ENCODE measurements around the gene ALG9.

ALG9 gene

DNA sequence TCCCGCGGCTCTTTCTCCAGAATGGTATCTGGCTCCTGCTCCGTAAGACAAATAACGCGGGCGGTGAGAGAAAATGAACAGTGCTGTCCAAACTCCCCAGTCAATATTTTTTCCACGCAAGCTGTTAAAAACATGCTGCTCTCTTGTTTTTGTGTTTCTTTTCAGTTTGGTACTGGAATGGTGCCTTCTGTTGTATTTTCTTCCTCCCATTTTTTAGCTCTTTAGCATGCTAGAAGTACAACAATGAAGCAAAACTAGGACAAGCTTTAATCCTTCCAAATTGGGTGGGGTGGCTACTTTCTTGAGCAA lies 104.6 kb downstream of the ALG9 start:
- Histone ChIP-seq H2AFZ (peak overlapping the region; percentile 85), H3K36me3 (ENCODE audit: control insufficient read depth, insufficient read depth, low read length) (no peaks in the 10 kb centered on the region), H3K9ac (no peak overlapping the region), H3K79me2 (peaks cover 2% of the 10 kb centered on the region), H3K4me3 (ENCODE audit: low read depth, low read length) (peak overlapping the region; percentile 76), H3K4me1 (peaks cover 4% of the 10 kb centered on the region), H3K27me3 (ENCODE audit: control insufficient read depth, insufficient read depth, low read length) (no peaks in the 10 kb centered on the region), H3K4me2 (ENCODE audit: low read length) (peak overlapping the region; percentile 76), H3K27ac (peak overlapping the region; percentile 90), H3K9me3 (ENCODE audit: control insufficient read depth, low read length) (no peaks in the 10 kb centered on the region)
- TF ChIP-seq, protein P1, sequence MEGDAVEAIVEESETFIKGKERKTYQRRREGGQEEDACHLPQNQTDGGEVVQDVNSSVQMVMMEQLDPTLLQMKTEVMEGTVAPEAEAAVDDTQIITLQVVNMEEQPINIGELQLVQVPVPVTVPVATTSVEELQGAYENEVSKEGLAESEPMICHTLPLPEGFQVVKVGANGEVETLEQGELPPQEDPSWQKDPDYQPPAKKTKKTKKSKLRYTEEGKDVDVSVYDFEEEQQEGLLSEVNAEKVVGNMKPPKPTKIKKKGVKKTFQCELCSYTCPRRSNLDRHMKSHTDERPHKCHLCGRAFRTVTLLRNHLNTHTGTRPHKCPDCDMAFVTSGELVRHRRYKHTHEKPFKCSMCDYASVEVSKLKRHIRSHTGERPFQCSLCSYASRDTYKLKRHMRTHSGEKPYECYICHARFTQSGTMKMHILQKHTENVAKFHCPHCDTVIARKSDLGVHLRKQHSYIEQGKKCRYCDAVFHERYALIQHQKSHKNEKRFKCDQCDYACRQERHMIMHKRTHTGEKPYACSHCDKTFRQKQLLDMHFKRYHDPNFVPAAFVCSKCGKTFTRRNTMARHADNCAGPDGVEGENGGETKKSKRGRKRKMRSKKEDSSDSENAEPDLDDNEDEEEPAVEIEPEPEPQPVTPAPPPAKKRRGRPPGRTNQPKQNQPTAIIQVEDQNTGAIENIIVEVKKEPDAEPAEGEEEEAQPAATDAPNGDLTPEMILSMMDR (IDR thresholded peaks at IDR 0.05) = no peak

DNA sequence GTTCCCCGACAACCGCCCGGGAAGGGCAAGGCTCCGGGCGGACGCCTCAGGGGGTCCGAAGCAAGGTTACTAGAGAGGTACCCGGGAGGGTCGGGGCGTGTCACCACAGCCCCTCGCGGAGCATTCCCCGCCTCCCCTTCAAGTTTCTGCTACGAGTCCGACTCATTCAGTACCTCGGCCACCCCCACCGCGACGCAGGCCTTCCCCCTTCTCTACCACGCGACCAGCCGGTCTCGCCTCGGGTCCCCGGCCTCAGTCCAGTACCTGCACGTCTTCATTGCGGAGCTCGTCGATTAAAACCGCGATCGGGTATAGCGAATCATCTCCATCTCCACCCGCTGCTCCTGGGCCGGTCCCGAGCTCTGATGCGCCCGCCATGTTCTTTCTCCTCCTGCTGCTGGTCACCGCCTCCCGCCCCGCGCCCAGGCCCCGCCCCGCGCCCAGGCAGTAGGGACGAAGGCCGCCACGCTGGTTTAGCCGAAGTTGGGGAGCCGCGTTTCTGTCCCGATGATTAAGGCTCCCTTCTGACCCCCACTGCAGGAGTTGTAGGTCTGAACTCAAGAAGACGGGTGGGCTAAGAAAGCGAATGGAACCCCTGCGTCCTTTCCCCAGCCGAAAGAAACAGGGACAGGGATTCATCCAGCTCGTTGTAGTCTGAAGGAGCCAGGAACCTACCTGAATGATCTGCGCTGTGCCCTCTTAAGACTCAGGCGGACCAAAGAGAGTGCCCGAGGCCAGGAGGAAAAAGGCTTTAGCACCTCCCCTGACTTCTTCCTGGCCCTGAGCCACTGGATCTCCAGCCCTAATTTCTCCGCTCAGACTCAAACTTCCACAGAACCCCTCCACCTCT lies 105.2 kb downstream of the ALG9 start, which contains the start of gene PPP2R1B:
PPP2R1B (minus strand) TSS at position 406 of the 850 bp plus-strand sequence; CDS start at position 378, 28 bp downstream.
- H3K79me2 ChIP-seq = peaks cover 2% of the 10 kb centered on the region
- peak within 1 kb of the TSS; percentile 85 for H2AFZ ChIP-seq
- peaks cover 4% of the 10 kb centered on the region for H3K4me1 ChIP-seq
- peak within 1 kb of the TSS; percentile 76 for H3K4me3 ChIP-seq (ENCODE audit: low read depth, low read length)
- H3K27ac ChIP-seq = peak within 1 kb of the TSS; percentile 90
- H3K4me2 ChIP-seq (ENCODE audit: low read length) = peak within 1 kb of the TSS; percentile 76
- H3K36me3 ChIP-seq (ENCODE audit: control insufficient read depth, insufficient read depth, low read length) = no peaks in the 10 kb centered on the region
- H3K27me3 ChIP-seq (ENCODE audit: control insufficient read depth, insufficient read depth, low read length) = no peaks in the 10 kb centered on the region
- peak within 1 kb of the TSS; percentile 21 for H3K9ac ChIP-seq
- no peaks in the 10 kb centered on the region for H3K9me3 ChIP-seq (ENCODE audit: control insufficient read depth, low read length)
- TF ChIP-seq, protein P1 (IDR thresholded peaks at IDR 0.05) = no peak

DNA sequence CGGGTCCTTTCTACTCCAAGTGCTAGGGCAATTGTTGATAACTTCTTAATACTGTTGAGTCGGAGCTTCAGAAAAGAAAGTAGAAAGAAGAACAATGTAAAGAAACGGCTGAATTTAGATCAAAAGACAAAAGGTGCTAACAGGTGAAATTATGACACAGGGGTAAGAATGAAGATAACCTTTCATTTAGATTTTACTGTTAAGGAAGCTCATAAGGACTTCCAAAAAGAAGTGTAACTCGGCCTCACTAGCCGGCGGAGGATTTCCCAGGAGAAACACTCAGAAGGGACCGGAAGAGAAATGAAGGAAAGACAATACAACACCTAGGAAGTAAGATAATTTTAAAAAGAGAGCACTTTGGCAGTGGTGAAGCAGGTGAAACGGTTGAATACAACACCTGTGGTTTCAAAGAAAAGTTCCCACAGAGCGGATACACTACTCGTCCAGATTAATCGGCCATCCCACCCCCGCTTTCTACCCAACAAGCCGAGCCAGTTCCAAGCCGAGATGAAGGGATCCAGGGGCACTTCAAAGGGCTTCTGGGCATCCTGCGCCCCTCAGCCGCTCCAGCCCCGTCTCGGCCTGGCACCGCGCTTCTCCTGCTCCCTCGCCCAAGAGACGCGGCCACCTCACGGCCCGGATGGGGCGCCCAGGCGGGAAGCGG lies 105.9 kb downstream of the ALG9 start:
- peaks cover 4% of the 10 kb centered on the region for H3K4me1 ChIP-seq

DNA sequence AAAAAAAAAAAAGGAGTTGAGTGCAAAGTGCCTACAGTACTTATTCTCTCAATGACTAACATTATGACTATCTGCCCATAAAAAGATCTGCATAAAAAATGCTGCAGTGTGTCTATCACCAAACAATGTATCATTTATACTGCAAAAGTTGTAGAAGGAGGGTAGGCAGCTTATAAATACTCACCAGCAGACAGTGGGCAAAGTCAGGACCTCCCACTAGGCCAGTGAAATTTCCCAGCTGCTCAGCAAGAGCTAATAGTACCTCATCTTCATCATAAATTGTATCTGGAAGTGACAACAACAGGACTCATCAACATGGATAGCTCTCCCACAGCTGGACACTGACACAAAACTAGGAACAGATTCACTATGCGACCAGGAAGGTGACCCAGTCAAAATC lies 106.8 kb downstream of the ALG9 start:
- H3K4me1 ChIP-seq = peaks cover 4% of the 10 kb centered on the region
- H2AFZ ChIP-seq = no peak overlapping the region
- TF ChIP-seq, protein P1 (IDR thresholded peaks at IDR 0.05) = no peak
- peak overlapping the region; percentile 76 for H3K4me3 ChIP-seq (ENCODE audit: low read depth, low read length)
- no peaks in the 10 kb centered on the region for H3K36me3 ChIP-seq (ENCODE audit: control insufficient read depth, insufficient read depth, low read length)
- no peaks in the 10 kb centered on the region for H3K9me3 ChIP-seq (ENCODE audit: control insufficient read depth, low read length)
- peaks cover 2% of the 10 kb centered on the region for H3K79me2 ChIP-seq
- H3K4me2 ChIP-seq (ENCODE audit: low read length) = peak overlapping the region; percentile 59
- H3K27ac ChIP-seq = no peak overlapping the region
- H3K9ac ChIP-seq = no peak overlapping the region
- no peaks in the 10 kb centered on the region for H3K27me3 ChIP-seq (ENCODE audit: control insufficient read depth, insufficient read depth, low read length)

More for the DNA sequence above, 105.9 kb downstream of the ALG9 start:
- no peaks in the 10 kb centered on the region for H3K9me3 ChIP-seq (ENCODE audit: control insufficient read depth, low read length)
- H3K27ac ChIP-seq = peak overlapping the region; percentile 90
- TF ChIP-seq, protein P1 (IDR thresholded peaks at IDR 0.05) = no peak
- H3K4me2 ChIP-seq (ENCODE audit: low read length) = peak overlapping the region; percentile 59
- H3K27me3 ChIP-seq (ENCODE audit: control insufficient read depth, insufficient read depth, low read length) = no peaks in the 10 kb centered on the region
- H3K9ac ChIP-seq = peak overlapping the region; percentile 21
- H3K36me3 ChIP-seq (ENCODE audit: control insufficient read depth, insufficient read depth, low read length) = no peaks in the 10 kb centered on the region
- H2AFZ ChIP-seq = peak overlapping the region; percentile 85
- peak overlapping the region; percentile 76 for H3K4me3 ChIP-seq (ENCODE audit: low read depth, low read length)
- H3K79me2 ChIP-seq = peaks cover 2% of the 10 kb centered on the region
